ENCODE measurements around the gene RNF11. TPM values are rescaled to one million over a fixed set of nuclear protein-coding genes. Genes with fewer than 3 reads are reported as not detected.

The RNF11 gene
- polyA plus RNA-seq, 3 donors: 25.3 to 30.4 (median 28.4) TPM

DNA sequence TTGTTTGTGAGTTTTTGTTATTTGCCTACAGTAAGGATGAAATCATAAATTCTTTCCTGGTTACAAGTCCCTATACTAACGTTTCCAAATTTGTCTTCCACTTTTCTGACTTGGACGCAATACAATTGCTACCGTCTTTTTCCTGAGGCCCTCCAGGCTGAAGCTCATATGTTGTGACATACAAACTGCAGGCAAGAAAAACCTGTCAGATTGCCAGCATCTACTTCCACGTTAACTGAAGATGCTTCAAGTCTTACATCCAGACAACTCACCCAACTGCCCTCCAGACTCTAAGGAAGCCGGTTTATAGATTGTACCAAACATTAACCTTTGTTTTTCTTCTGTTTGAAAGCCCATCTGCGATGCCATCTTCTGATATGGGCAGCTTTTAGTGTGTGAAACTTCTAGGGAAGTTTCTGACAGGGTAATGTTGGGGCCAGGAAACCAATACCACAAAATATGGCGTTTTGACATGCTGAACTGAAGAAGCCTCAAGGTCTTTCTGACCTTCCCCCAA lies 21.4 kb upstream of the RNF11 start:
- H3K27ac ChIP-seq (ENCODE audit: low read depth in 1 of 2, low read length in 2 of 2): peak overlapping the region in 1 of 2 donors; percentile 55
- peak overlapping the region in 1 of 2 donors; percentile 31 for H3K4me3 Mint-ChIP-seq
- 0% methylated on average over 4 of the region's 7 CpGs for WGBS (ENCODE audit: insufficient coverage)

GRCh38 chr1:51215169-51215568 lies 20.9 kb upstream of the RNF11 start:
- Histone ChIP-seq H2AFZ (ENCODE audit: insufficient read depth, low read depth, low read length, poor library complexity, severe bottlenecking) (peak overlapping the region; percentile 71), H3K79me2 (ENCODE audit: insufficient read depth, low read length) (no peaks in the 10 kb centered on the region), H3K27ac (ENCODE audit: low read depth in 1 of 2, low read length in 2 of 2) (peak overlapping the region in 1 of 2 donors; percentile 55), H3K9me3 (replicated peaks in 1 of 2; ENCODE audit: control insufficient read depth in 1 of 2, insufficient read depth in 1 of 2, low read length in 2 of 2) (no peaks in the 10 kb centered on the region), H4K20me1 (ENCODE audit: insufficient read depth, low read length) (no peaks in the 10 kb centered on the region), H3K4me1 (ENCODE audit: control insufficient read depth in 1 of 2, insufficient read depth in 2 of 2, low read length in 2 of 2) (peaks cover 15 to 22% of the 10 kb centered on the region in 2 donors), H3K36me3 (replicated peaks in 1 of 2; ENCODE audit: control insufficient read depth in 1 of 2, insufficient read depth in 2 of 2, low read length in 2 of 2) (no peaks in the 10 kb centered on the region), H3K9ac (ENCODE audit: insufficient read depth, low read length, poor library complexity, severe bottlenecking) (no peak overlapping the region), H3K27me3 (ENCODE audit: control insufficient read depth in 2 of 2, insufficient read depth in 2 of 2, low read length in 2 of 2) (no peaks in the 10 kb centered on the region), H3K4me3 (replicated peaks in 1 of 3; ENCODE audit: low read depth in 2 of 3, low read length in 3 of 3) (no peak overlapping the region), H3K4me2 (replicated peaks; ENCODE audit: extremely low read depth, low read length, poor library complexity, severe bottlenecking) (peak overlapping the region; percentile 20)
- TF ChIP-seq CTCF (IDR thresholded peaks at IDR 0.05): no peak
- H3K4me3 Mint-ChIP-seq: no peak overlapping the region
- WGBS (ENCODE audit: insufficient coverage): no CpG with 5 or more reads among the region's 1 CpG
- peaks cover 31% of the 10 kb centered on the region for H3K4me1 Mint-ChIP-seq
- no peaks in the 10 kb centered on the region for H3K36me3 Mint-ChIP-seq
- peak overlapping the region in 1 of 7 donors; percentile 25 for H3K27ac Mint-ChIP-seq
- intact Hi-C loops (cut with micrococcal nuclease): no loop called here
- peaks cover 0 to 1% (median 0%) of the 10 kb centered on the region in 7 donors for H3K9me3 Mint-ChIP-seq
- H3K27me3 Mint-ChIP-seq (ENCODE audit: low read depth in 3 of 3): peaks cover 0 to 3% (median 0%) of the 10 kb centered on the region in 3 donors
- DNase-seq: no peak

More for the DNA sequence above, 21.4 kb upstream of the RNF11 start:
- Histone ChIP-seq H3K79me2 (ENCODE audit: insufficient read depth, low read length) (no peaks in the 10 kb centered on the region), H2AFZ (ENCODE audit: insufficient read depth, low read depth, low read length, poor library complexity, severe bottlenecking) (peak overlapping the region; percentile 71), H3K4me2 (replicated peaks; ENCODE audit: extremely low read depth, low read length, poor library complexity, severe bottlenecking) (peak overlapping the region; percentile 20), H4K20me1 (ENCODE audit: insufficient read depth, low read length) (no peaks in the 10 kb centered on the region), H3K9ac (ENCODE audit: insufficient read depth, low read length, poor library complexity, severe bottlenecking) (no peak overlapping the region), H3K36me3 (replicated peaks in 1 of 2; ENCODE audit: control insufficient read depth in 1 of 2, insufficient read depth in 2 of 2, low read length in 2 of 2) (no peaks in the 10 kb centered on the region), H3K27me3 (ENCODE audit: control insufficient read depth in 2 of 2, insufficient read depth in 2 of 2, low read length in 2 of 2) (no peaks in the 10 kb centered on the region), H3K4me3 (replicated peaks in 1 of 3; ENCODE audit: low read depth in 2 of 3, low read length in 3 of 3) (peak overlapping the region in 1 of 3 experiments; percentile 13), H3K4me1 (ENCODE audit: control insufficient read depth in 1 of 2, insufficient read depth in 2 of 2, low read length in 2 of 2) (peaks cover 15 to 22% of the 10 kb centered on the region in 2 donors), H3K9me3 (replicated peaks in 1 of 2; ENCODE audit: control insufficient read depth in 1 of 2, insufficient read depth in 1 of 2, low read length in 2 of 2) (no peaks in the 10 kb centered on the region)
- intact Hi-C loops (cut with micrococcal nuclease): no loop called here
- Mint-ChIP-seq H3K9me3 (peaks cover 0 to 2% (median 0%) of the 10 kb centered on the region in 7 donors), H3K4me1 (peaks cover 29% of the 10 kb centered on the region), H3K27me3 (ENCODE audit: low read depth in 3 of 3) (peaks cover 0 to 3% (median 0%) of the 10 kb centered on the region in 3 donors), H3K27ac (peak overlapping the region in 2 of 7 donors; percentile 20 to 25), H3K36me3 (no peaks in the 10 kb centered on the region)
- peak in 1 of 3 donors; percentile 11 for DNase-seq
- TF ChIP-seq CTCF (IDR thresholded peaks at IDR 0.05): no peak
